Measurements from ENCODE around the gene RAP2A.

DNA sequence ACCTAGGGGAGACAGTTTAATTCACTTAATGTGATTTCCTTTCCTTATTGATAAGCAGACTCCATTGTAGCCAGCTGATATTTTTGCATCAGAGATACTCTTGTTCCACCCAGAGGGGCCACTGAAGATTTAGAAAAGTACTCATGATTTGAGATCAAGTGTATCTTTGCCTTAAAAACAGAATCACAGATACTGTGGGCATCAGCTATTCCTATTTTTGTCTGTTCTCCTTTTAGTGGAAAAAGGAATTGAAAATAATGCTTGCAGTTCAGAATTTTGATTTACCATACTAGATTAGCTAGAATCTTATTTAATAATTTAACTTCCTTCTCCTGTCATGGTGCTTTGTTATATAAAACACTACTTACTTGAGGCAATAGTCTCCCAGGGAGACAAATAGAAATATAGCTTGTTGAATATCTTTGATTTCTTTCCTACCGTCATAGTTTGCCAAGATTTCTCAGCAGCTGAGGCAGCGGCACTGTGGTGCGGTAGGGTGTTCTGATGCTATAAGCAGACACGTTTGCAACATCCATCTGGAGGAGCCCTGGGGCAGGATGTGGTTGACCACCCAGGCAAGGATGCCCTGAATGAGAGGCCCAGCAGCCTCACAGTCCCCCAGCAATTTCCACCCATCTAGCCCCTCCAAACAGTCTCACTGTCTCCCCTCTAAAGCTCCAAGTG lies 47.0 kb upstream of the RAP2A start:
- TF ChIP-seq, protein P1, sequence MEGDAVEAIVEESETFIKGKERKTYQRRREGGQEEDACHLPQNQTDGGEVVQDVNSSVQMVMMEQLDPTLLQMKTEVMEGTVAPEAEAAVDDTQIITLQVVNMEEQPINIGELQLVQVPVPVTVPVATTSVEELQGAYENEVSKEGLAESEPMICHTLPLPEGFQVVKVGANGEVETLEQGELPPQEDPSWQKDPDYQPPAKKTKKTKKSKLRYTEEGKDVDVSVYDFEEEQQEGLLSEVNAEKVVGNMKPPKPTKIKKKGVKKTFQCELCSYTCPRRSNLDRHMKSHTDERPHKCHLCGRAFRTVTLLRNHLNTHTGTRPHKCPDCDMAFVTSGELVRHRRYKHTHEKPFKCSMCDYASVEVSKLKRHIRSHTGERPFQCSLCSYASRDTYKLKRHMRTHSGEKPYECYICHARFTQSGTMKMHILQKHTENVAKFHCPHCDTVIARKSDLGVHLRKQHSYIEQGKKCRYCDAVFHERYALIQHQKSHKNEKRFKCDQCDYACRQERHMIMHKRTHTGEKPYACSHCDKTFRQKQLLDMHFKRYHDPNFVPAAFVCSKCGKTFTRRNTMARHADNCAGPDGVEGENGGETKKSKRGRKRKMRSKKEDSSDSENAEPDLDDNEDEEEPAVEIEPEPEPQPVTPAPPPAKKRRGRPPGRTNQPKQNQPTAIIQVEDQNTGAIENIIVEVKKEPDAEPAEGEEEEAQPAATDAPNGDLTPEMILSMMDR (IDR thresholded peaks at IDR 0.05; ENCODE audit: borderline replicate concordance, extremely low read depth, low read length, poor library complexity, severe bottlenecking) = no peak
- no peak for TF ChIP-seq EZH2 (IDR thresholded peaks at IDR 0.05; ENCODE audit: borderline replicate concordance, low read depth, low read length, severe bottlenecking)

Data from DND-41 (cell line).